GM12872 (cell line): ENCODE measurements around the gene CCDC17.

Experiments
- TF ChIP-seq, protein P1 (sequence below): IDR thresholded peaks from 3 replicates; pipeline ENCODE4 v1.5.1; 2011; ENCODE audit warnings: low read depth, mild to moderate bottlenecking, low read length, moderate library complexity; ENCODE audit not compliant: insufficient read depth

Gene CCDC17

DNA sequence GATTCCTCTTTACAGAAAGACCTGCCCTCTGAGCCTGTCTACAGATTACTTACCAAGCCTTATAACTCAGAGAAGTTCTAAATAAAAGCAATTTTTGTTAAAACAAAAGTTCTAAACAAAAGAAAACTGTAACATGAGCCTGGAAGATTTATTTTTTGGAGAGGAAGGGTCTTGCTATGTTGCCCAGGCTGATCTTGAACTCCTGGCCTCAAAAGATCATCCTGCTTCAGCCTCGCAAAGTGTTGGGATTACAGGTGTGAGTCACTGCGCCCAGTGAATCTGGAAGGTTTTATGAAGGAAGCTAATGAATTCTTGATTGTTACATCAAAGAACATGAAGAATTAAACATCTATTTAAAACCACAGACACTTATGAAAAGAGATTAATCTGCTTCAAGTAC lies 35.4 kb upstream of the CCDC17 start:
- TF ChIP-seq, protein P1, sequence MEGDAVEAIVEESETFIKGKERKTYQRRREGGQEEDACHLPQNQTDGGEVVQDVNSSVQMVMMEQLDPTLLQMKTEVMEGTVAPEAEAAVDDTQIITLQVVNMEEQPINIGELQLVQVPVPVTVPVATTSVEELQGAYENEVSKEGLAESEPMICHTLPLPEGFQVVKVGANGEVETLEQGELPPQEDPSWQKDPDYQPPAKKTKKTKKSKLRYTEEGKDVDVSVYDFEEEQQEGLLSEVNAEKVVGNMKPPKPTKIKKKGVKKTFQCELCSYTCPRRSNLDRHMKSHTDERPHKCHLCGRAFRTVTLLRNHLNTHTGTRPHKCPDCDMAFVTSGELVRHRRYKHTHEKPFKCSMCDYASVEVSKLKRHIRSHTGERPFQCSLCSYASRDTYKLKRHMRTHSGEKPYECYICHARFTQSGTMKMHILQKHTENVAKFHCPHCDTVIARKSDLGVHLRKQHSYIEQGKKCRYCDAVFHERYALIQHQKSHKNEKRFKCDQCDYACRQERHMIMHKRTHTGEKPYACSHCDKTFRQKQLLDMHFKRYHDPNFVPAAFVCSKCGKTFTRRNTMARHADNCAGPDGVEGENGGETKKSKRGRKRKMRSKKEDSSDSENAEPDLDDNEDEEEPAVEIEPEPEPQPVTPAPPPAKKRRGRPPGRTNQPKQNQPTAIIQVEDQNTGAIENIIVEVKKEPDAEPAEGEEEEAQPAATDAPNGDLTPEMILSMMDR, result no peak

DNA sequence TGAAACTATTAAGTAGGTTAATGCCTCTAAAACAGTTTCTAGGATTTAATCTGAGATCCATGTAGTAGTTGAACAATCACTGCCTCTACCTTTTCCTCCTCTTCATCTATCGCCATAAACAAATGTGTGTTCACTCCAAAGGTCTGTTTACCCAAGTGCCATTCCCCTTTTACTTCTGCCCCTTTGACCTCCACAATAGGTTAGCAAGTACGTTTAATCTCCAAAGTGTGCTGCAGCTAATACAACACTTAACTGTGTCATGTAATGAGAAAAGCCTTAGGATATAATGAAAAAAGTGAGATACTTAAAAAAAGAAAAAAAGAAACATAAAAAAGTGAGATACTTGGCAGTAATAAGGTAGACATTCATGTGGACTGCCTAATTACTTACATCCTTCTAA lies 34.3 kb upstream of the CCDC17 start:
- TF ChIP-seq, protein P1, result no peak

DNA sequence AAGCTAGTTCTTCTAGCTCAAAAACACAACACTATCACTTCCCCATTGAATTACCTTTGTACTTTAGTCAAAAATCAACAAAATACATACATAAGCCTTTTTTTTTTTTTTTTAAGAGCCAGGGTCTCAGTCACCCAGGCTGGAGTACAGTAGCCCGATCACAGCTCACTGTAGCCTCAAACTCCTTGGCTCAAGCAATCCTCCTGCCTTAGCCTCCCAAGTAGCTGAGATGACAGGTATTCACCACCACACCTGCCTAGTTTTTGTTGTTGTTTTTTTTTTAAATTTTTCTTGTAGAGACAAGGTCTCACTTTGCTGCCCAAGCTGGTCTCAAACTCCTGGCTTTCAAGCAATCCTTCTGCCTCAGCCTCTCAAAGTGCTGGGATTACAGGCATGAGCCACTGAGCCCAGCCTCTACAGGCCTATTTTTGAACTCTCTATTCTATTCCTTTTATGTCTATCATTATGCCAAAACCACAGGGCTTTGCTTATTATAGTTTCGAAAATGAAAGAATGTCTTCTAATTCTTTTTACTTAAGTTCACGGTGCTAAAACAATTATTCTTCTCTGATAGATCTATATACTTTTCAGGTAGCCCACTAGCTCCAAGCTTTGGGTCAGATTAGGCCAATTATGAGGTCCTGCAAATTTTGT lies 32.8 kb upstream of the CCDC17 start:
- TF ChIP-seq, protein P1, result no peak

DNA sequence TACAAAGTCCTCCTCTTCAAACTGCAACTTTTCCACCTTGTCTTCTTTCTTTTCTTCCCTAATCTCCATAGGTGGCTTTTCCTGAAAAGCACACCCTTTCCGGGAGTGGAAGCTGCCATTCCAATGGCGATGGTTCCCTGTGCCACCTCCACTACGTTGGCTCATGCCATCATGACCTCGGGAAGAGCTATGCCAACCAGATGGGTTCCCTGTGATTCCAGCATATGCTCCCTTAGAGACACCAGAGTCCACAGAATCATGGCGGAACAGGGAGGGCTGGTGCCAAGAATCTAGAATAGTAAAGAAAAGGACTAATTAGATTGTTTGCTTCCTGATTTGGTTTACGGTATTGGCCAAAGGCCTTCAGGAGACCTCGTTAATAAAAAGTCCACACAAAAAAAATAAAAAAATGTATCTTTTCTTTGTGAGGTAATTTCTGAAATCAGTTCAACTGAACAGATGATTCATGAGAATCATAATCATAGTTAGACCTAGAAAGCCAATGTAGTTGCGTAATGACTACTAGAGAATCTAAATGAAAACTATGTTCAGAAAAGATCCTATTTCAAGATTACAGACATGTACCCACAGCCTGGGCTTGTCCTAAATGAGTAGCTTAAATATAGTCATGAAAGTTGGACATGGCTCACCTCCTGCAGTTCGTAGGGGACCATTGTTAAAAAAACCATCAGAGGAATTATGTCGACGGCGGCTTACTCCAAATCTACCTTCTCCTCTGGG lies 30.9 kb upstream of the CCDC17 start:
- TF ChIP-seq, protein P1, result no peak

DNA sequence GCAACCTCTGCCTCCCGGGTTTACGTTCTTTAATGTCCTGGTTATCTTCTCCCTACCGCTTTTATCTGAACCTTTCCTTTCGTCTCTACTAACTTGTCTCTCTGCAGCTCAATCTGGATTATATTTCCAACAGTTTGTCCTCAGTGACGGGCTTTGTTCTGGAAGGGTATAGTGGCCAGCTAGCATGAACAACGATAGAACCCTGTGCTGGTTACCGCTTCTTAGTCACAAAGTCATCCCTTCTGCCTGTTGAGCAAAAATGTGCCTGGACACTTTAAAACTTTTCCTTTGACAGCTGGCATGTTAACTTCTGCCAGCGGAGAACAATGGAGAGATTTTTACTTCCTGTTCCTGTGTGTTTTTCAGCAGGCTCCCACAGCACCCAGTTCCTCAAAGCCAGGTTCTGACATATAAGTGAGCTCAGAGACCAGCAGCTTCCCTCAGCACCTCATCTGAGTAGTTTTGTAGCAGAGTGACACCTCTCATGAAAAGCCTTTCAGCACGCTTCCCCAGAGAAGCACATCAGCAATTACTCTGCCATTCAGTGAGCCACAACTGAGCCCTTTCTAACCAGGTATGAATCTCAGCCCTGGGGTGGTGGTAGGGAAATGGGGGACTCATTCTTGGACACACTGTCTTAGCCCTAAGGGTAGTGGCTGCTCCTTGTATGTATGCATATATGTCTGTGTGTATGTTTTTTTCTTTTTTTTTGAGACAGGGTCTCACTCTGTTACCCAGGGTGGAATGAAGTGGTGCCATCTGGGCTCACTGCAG lies 23.6 kb upstream of the CCDC17 start:
- TF ChIP-seq, protein P1, result no peak

DNA sequence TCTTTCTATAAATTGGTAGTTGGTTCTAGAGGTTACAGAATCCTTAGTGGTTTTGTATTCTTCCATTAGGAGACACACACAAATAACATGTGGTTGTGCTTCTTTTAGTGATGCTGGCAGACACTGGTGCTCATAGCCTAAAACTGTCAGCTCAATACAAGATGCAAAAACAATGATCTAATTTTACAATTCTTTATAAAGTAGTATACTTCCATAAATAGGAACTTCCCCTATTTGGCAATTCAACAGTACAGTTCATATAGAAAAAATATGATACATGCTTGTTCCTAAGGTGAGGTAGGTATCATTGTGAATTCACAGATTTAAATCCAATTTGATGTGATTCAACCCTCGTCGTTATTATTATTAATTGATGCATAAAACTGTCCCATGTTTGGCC lies 20.8 kb upstream of the CCDC17 start:
- TF ChIP-seq, protein P1, result no peak

DNA sequence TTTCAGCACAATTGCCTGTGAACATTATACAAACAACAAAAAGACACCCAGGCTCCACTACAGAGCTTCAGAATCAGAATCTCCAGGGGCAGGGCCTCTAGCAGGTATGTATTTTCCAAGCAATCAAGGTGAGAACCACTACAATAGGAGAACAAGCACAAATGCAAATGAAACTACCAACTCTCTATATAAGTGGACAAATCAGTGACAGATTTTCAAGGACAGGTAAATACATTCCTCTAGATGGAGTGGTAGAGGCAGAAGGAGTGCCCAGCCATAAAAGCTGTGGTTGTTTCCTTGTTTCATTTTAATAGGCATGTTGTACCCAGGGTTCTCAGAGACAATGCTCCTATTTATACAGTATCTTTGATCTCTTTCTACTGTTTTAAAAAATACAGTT lies 20.1 kb upstream of the CCDC17 start:
- TF ChIP-seq, protein P1, result no peak
